ENCODE results near the gene MGME1.

- TF ChIP-seq EZH2 (IDR thresholded peaks at IDR 0.05; ENCODE audit: low read length, missing control alignments) (no peak), CTCF (conservative IDR thresholded peaks at IDR 0.05 in 1 of 2, IDR thresholded peaks at IDR 0.05 in 1 of 2; ENCODE audit: low read depth in 1 of 2, low read length in 2 of 2) (no peak)
Observed at GRCh38 chr20:17965042-17965697, 3.6 kb upstream of the MGME1 start.

All from fibroblast of lung (primary cell).